K562 (cell line): ENCODE results near the gene HAS3. TPM values are rescaled to one million over a fixed set of nuclear protein-coding genes. Genes with fewer than 3 reads are reported as not detected.

Source experiments
- ATAC-seq: fragments of 200-7000 bp; cut with Tn5 transposase; 3 replicates; pipeline ENCODE4 v1.9.1; 2020; ENCODE audit warnings: moderate library complexity
- BruUV-seq: library from RNA; stranded (reverse); fragments of 400-500 nt; replicated peaks from 2 replicates; lab custom pipeline; 2021; lab: Mats Ljungman, UMichigan
- CTCF ChIA-PET: fragments of 300-600 bp; formaldehyde crosslinking; extraction: SDS; loops from one replicate; lab custom pipeline; 2021; ENCODE audit warnings: low intra/inter-chr PET ratio; lab: Yijun Ruan, JAX
- POLR2A ChIA-PET: fragments of 300-600, 350-650 bp; sonication (Branson Sonifier 250); formaldehyde crosslinking; extraction: SDS; loops from one replicate; lab custom pipeline; 2021; ENCODE audit warnings: antibody characterized with exemption, inconsistent platforms; lab: Yijun Ruan, JAX
- DNase-seq, 4 experiments: peaks; one replicate each; pipeline versions ENCODE4 v3.0.0 to v3.0.0-alpha.2; 2011 to 2018; ENCODE audit warnings: low spot score in 3 of 4, mixed read lengths in 3 of 4; ENCODE audit errors: extremely low read depth in 1 of 4
- FAIRE-seq: peaks from 2 replicates; lab custom pipeline; 2011; peaks lifted over from hg19 to GRCh38; lab: Jason Lieb, UNC
- H2AFZ ChIP-seq: 2 replicates; pipeline ENCODE4 v1.6.0; 2011; ENCODE audit warnings: low read depth, low read length, control low read depth, inconsistent platforms
- H3K27ac ChIP-seq: fragments of 200-600 bp; 3 replicates; pipeline ENCODE4 v1.8.0; 2011; ENCODE audit warnings: low read depth, mild to moderate bottlenecking, control low read depth, inconsistent platforms, low read length, moderate library complexity, mixed read lengths; ENCODE audit errors: extremely low read depth
- H3K27me3 ChIP-seq, 2 experiments: fragments of 300-600 bp in 1 of 2; 2 replicates in 1 of 2; 3 replicates in 1 of 2; pipeline versions ENCODE4 v1.6.0 to v1.8.0; 2011; ENCODE audit warnings: inconsistent platforms in 2 of 2, low read length in 2 of 2, mild to moderate bottlenecking in 1 of 2, mixed read lengths in 1 of 2, moderate library complexity in 1 of 2; ENCODE audit not compliant: control insufficient read depth in 2 of 2, insufficient read depth in 2 of 2
- H3K36me3 ChIP-seq: fragments of 300-600 bp; 3 replicates; pipeline ENCODE4 v1.8.0; 2011; ENCODE audit warnings: mild to moderate bottlenecking, low read length, inconsistent platforms; ENCODE audit not compliant: control insufficient read depth, insufficient read depth
- H3K4me1 ChIP-seq, 2 experiments: fragments of 200-600 bp in 1 of 2; replicated peaks in 1 of 2; 2 replicates in 1 of 2; 3 replicates in 1 of 2; pipeline versions ENCODE4 v1.5.1 to v1.8.0; 2011; ENCODE audit warnings: inconsistent platforms in 2 of 2, low read length in 2 of 2, mild to moderate bottlenecking in 1 of 2, mixed read lengths in 1 of 2, moderate library complexity in 1 of 2; ENCODE audit not compliant: control insufficient read depth in 2 of 2, insufficient read depth in 2 of 2
- H3K4me2 ChIP-seq: 2 replicates; pipeline ENCODE4 v1.6.1; 2011; ENCODE audit warnings: low read length, control low read depth, inconsistent platforms, mixed read lengths; ENCODE audit not compliant: insufficient read depth
- H3K4me3 ChIP-seq: fragments of 200-600 bp; sonication (generic), shearing (Covaris generic); 2 replicates; pipeline ENCODE4 v1.5.1; 2016; ENCODE audit warnings: control low read depth, inconsistent platforms
- H3K79me2 ChIP-seq: fragments of 200-600 bp; 3 replicates; pipeline ENCODE4 v1.8.0; 2011; ENCODE audit warnings: low read length, inconsistent platforms; ENCODE audit not compliant: control insufficient read depth, insufficient read depth
- H3K9ac ChIP-seq, 2 experiments: 2 replicates each; pipeline versions ENCODE4 v1.6.0 to v1.6.1; 2011; ENCODE audit warnings: low read depth in 2 of 2, low read length in 2 of 2, control low read depth in 1 of 2, inconsistent platforms in 1 of 2, mild to moderate bottlenecking in 1 of 2, mixed read lengths in 1 of 2; ENCODE audit not compliant: insufficient read depth in 1 of 2
- H3K9me1 ChIP-seq: one replicate; pipeline ENCODE4 v1.6.0; 2011; ENCODE audit warnings: inconsistent platforms, mild to moderate bottlenecking, low read length, moderate library complexity; ENCODE audit not compliant: control insufficient read depth, insufficient read depth
- H3K9me3 ChIP-seq: replicated peaks from 2 replicates; pipeline ENCODE4 v1.5.1; 2011; ENCODE audit warnings: low read depth, low read length, inconsistent platforms; ENCODE audit not compliant: control insufficient read depth, insufficient read depth
- H4K20me1 ChIP-seq: replicated peaks from 2 replicates; pipeline ENCODE4 v1.6.1; 2011; ENCODE audit warnings: low read length, inconsistent platforms, mixed read lengths; ENCODE audit not compliant: control insufficient read depth, insufficient read depth
- ARID3B ChIP-seq: fragments of 250-450 bp; sonication (Bioruptor Pico); IDR thresholded peaks from 2 replicates; pipeline ENCODE4 v1.4.0; 2020; ENCODE audit warnings: borderline replicate concordance
- CEBPG ChIP-seq, 3 experiments: fragments of 200-800 bp in 1 of 3; sonication (Bioruptor generic) in 1 of 3; sonication (generic) in 1 of 3; formaldehyde crosslinking in 1 of 3; IDR thresholded peaks in 2 of 3; conservative IDR thresholded peaks in 1 of 3; 2 replicates each; pipeline versions ENCODE4 v1.6.1 to v1.8.0; 2016 to 2022; ENCODE audit warnings: missing compliant biosample characterization in 2 of 3, missing genetic modification characterization in 2 of 3, mild to moderate bottlenecking in 1 of 3, missing genetic modification reagents in 1 of 3
- CHD2 ChIP-seq: IDR thresholded peaks from 2 replicates; pipeline ENCODE4 v1.6.1; 2011; ENCODE audit warnings: low read depth, low read length
- CTCFL ChIP-seq: IDR thresholded peaks from 2 replicates; pipeline ENCODE4 v1.6.1; 2011; ENCODE audit warnings: borderline replicate concordance, low read depth, mild to moderate bottlenecking, moderate library complexity, low read length; ENCODE audit not compliant: insufficient read depth, poor library complexity, severe bottlenecking
- FOXP1 ChIP-seq: sonication (generic); formaldehyde crosslinking; IDR thresholded peaks from 2 replicates; pipeline ENCODE4 v1.8.0; 2022; ENCODE audit warnings: mild to moderate bottlenecking, missing genetic modification reagents
- GABPB1 ChIP-seq: sonication (generic); formaldehyde crosslinking; IDR thresholded peaks from 2 replicates; pipeline ENCODE4 v1.8.0; 2022; ENCODE audit warnings: mild to moderate bottlenecking, missing genetic modification reagents
- HNRNPUL1 ChIP-seq: fragments of 200-400 bp; formaldehyde crosslinking; IDR thresholded peaks from 2 replicates; pipeline ENCODE4 v1.6.1; 2017; ENCODE audit warnings: low read length
- MYC ChIP-seq, 2 experiments: fragments of 250-450 bp in 1 of 2; sonication (Bioruptor Pico) in 1 of 2; IDR thresholded peaks; 2 replicates each; pipeline versions ENCODE4 v1.5.1 to v1.6.1; 2012 to 2021; ENCODE audit warnings: low read depth in 2 of 2, borderline replicate concordance in 1 of 2, improper control_type of control experiment in 1 of 2, low read length in 1 of 2, mild to moderate bottlenecking in 1 of 2, moderate library complexity in 1 of 2
- NR3C1 ChIP-seq: sonication (generic); formaldehyde crosslinking; IDR thresholded peaks from 2 replicates; pipeline ENCODE4 v1.8.1; 2022; ENCODE audit warnings: missing genetic modification reagents
- WGBS: fragments of 100-300 bp; shearing (Covaris generic); methylation state at CpG from one replicate; pipeline ENCODE4 v1.1.6; 2016; ENCODE audit warnings: low coverage, mixed read lengths; ENCODE audit not compliant: insufficient coverage; ENCODE audit errors: missing lambda C conversion rate; 5-methylcytosine and 5-hydroxymethylcytosine counted together
- in situ Hi-C: fragments of 300-500 bp; cut with MboI; formaldehyde crosslinking; loops from 4 replicates; pipeline ENCODE4 v1.15.0; 2018; ENCODE audit warnings: inconsistent platforms, mixed read lengths
- intact Hi-C: fragments of 100-400 bp; cut with micrococcal nuclease; formaldehyde crosslinking; loops from 2 replicates; pipeline ENCODE4 v1.14.2; 2022
- polyA plus RNA-seq, 8 experiments: library from polyadenylated mRNA; depleted of rRNA in 4 of 8; stranded (reverse) in 5 of 8; unstranded in 3 of 8; fragments of >200 nt; fragmentation: Nextera tagmentation in 2 of 8; fragmentation: Illumina TruSeq in 1 of 8; extraction: Ambion mirVana in 2 of 8; extraction: Trizol in 1 of 8; gene quantifications; 2 replicates each; pipeline versions ENCODE4 v1.2.1 to v1.2.3, GENCODE V29; 2011 to 2014; ENCODE audit warnings: inconsistent platforms in 1 of 8, missing spikeins in 1 of 8
- total RNA-seq, 7 experiments: library from RNA; depleted of rRNA in 6 of 7; stranded (reverse); fragments of >200 nt in 6 of 7; fragmentation: Illumina TruSeq in 2 of 7; extraction: Trizol in 2 of 7; gene quantifications; 2 replicates each; pipeline versions ENCODE4 v1.2.1 to v1.2.3, GENCODE V29; 2011 to 2021; ENCODE audit warnings: low replicate concordance in 1 of 7
- TF ChIP-seq, protein P1 (sequence below): fragments of 250-450 bp; sonication (Bioruptor Pico); IDR thresholded peaks from 2 replicates; pipeline ENCODE4 v1.5.0; 2022; ENCODE audit warnings: mild to moderate bottlenecking

Gene HAS3
- total and polyA plus RNA-seq, 9 of the 15 experiments (the other 6 are each of a cell fraction or from before 2014, with no cell fraction given): 0.04 to 0.33 (median 0.13) TPM; not detected in 1

- Histone ChIP-seq H2AFZ (no peak overlapping the region), H3K27ac (no peak overlapping the region), H3K79me2 (no peaks in the 10 kb centered on the region), H3K4me1 (peaks cover 7 to 41% of the 10 kb centered on the region in 2 experiments; a peak in 4 of 5 replicates), H3K27me3 (no peaks in the 10 kb centered on the region), H3K36me3 (peaks cover 10% of the 10 kb centered on the region; the same call in 2 of the 3 replicates), H4K20me1 (0 out of 2 replicates have a peak, but pooled peaks cover 10% of the 10 kb centered on the region), H3K9ac (no peak overlapping the region), H3K9me3 (no peaks in the 10 kb centered on the region), H3K4me2 (no peak overlapping the region), H3K9me1 (peaks cover 10% of the 10 kb centered on the region), H3K4me3 (no peak overlapping the region)
- DNase-seq (no peak), FAIRE-seq (no peak), ATAC-seq (no peak)
- POLR2A ChIA-PET: no interaction called here
- in situ Hi-C loops: loop anchor here (10.0 kb wide), 2 partner anchors 405 to 585 kb away; no protein-coding TSS in a partner anchor
- CTCF ChIA-PET: no interaction called here
- WGBS: 93% methylated on average over 44 of the region's 48 CpGs
- BruUV-seq: no TSS peak
- intact Hi-C loops: loop anchor here (5.0 to 10.0 kb wide), 3 partner anchors 122 to 585 kb away; no protein-coding TSS in a partner anchor
- TF ChIP-seq HNRNPUL1: no peak
- no peak for TF ChIP-seq NR3C1
- no peak for TF ChIP-seq GABPB1 (CRISPR knock-in tag)
- TF ChIP-seq ARID3B: no peak
- TF ChIP-seq, protein P1, sequence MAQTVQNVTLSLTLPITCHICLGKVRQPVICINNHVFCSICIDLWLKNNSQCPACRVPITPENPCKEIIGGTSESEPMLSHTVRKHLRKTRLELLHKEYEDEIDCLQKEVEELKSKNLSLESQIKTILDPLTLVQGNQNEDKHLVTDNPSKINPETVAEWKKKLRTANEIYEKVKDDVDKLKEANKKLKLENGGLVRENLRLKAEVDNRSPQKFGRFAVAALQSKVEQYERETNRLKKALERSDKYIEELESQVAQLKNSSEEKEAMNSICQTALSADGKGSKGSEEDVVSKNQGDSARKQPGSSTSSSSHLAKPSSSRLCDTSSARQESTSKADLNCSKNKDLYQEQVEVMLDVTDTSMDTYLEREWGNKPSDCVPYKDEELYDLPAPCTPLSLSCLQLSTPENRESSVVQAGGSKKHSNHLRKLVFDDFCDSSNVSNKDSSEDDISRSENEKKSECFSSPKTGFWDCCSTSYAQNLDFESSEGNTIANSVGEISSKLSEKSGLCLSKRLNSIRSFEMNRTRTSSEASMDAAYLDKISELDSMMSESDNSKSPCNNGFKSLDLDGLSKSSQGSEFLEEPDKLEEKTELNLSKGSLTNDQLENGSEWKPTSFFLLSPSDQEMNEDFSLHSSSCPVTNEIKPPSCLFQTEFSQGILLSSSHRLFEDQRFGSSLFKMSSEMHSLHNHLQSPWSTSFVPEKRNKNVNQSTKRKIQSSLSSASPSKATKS: no peak
- TF ChIP-seq CTCFL: no peak
- TF ChIP-seq CHD2: no peak
- no peak for TF ChIP-seq CEBPG (CRISPR knock-in tag; IDR thresholded peaks at IDR 0.05)
- TF ChIP-seq CEBPG (tag; conservative IDR thresholded peaks at IDR 0.05 in 1 of 2, IDR thresholded peaks at IDR 0.05 in 1 of 2): no peak
- TF ChIP-seq FOXP1 (CRISPR knock-in tag): no peak
- TF ChIP-seq MYC (IDR thresholded peaks at IDR 0.05; ENCODE audit: low read depth, low read length): no peak
- TF ChIP-seq MYC (CRISPR knock-in tag; IDR thresholded peaks at IDR 0.05; ENCODE audit: borderline replicate concordance, low read depth): no peak
These were observed 4.2 kb downstream of the HAS3 start for GRCh38 chr16:69109486-69110270.
